ENCODE data around the gene ZMIZ1. TPM values are rescaled to one million over a fixed set of nuclear protein-coding genes. Genes with fewer than 3 reads are reported as not detected.
"Not testable (repeated sequence)": the region's sequence is repeated elsewhere in the genome, so short reads cannot be mapped to it uniquely, and the experiment has no call there.

The ZMIZ1 gene
- polyA plus RNA-seq, 1 donor: 44.4 TPM

- not testable (repeated sequence) for DNase-seq
Observed at GRCh38 chr10:79332610-79333315, 264.0 kb downstream of the ZMIZ1 start.

- no peak for DNase-seq
Observed at GRCh38 chr10:79333513-79333912, 264.7 kb downstream of the ZMIZ1 start.

- DNase-seq: no peak
Observed at GRCh38 chr10:79334573-79334972, 265.8 kb downstream of the ZMIZ1 start.

- DNase-seq: no peak
Observed at GRCh38 chr10:79335094-79335469, 266.3 kb downstream of the ZMIZ1 start.

GRCh38 chr10:79335470-79336235, 266.9 kb downstream of the ZMIZ1 start:
- no peak for DNase-seq

GRCh38 chr10:79336276-79336675, 267.5 kb downstream of the ZMIZ1 start:
- no peak for DNase-seq

GRCh38 chr10:79336739-79337138, 268.0 kb downstream of the ZMIZ1 start:
- no peak for DNase-seq

GRCh38 chr10:79337783-79338469, 269.2 kb downstream of the ZMIZ1 start:
- DNase-seq: not testable (repeated sequence)

- no peak for DNase-seq
Observed at GRCh38 chr10:79339266-79339665, 270.5 kb downstream of the ZMIZ1 start.

- DNase-seq: no peak
Observed at GRCh38 chr10:79340646-79341244, 272.0 kb downstream of the ZMIZ1 start.

GRCh38 chr10:79342295-79342761, 273.6 kb downstream of the ZMIZ1 start:
- no peak for DNase-seq

- no peak for DNase-seq
Observed at GRCh38 chr10:79342811-79343561, 274.2 kb downstream of the ZMIZ1 start.

GRCh38 chr10:79344502-79345195, 275.9 kb downstream of the ZMIZ1 start:
- no peak for DNase-seq

- DNase-seq: no peak
Observed at GRCh38 chr10:79345241-79346011, 276.7 kb downstream of the ZMIZ1 start.

GRCh38 chr10:79346012-79346340, 277.2 kb downstream of the ZMIZ1 start:
- no peak for DNase-seq

- no peak for DNase-seq
Observed at GRCh38 chr10:79346388-79347225, 277.8 kb downstream of the ZMIZ1 start.

- DNase-seq: peak; percentile 93
Observed at GRCh38 chr10:79347226-79347893, 278.6 kb downstream of the ZMIZ1 start, which contains the start of gene PPIF. TSS of gene PPIF (plus strand) at chr10:79347469. CDS start at chr10:79347549, 80 bp downstream.

- peak; percentile 64 for DNase-seq
Observed at GRCh38 chr10:79347894-79348639, 279.3 kb downstream of the ZMIZ1 start.

GRCh38 chr10:79348640-79348988, 279.8 kb downstream of the ZMIZ1 start:
- DNase-seq: no peak
